WTC11 (cell line): Measurements from ENCODE around the gene PLLP.

ENCODE experiments used
- CBFB ChIP-seq: sonication (generic); formaldehyde crosslinking; IDR thresholded peaks from 2 replicates; pipeline ENCODE4 v1.8.1; 2022; ENCODE audit warnings: mild to moderate bottlenecking, low read depth, missing genetic modification reagents
- CTCF ChIP-seq: fragments of 200-600 bp; IDR thresholded peaks from 2 replicates; pipeline ENCODE4 v1.8.0; 2022; ENCODE audit warnings: antibody characterized with exemption
- FOXP1 ChIP-seq: sonication (generic); formaldehyde crosslinking; IDR thresholded peaks from 2 replicates; pipeline ENCODE4 v1.8.0; 2022; ENCODE audit warnings: missing genetic modification reagents, mild to moderate bottlenecking, moderate library complexity, borderline replicate concordance
- FOXP4 ChIP-seq: sonication (generic); formaldehyde crosslinking; IDR thresholded peaks from 2 replicates; pipeline ENCODE4 v1.8.0; 2022; ENCODE audit warnings: mild to moderate bottlenecking, missing genetic modification reagents
- GTF2I ChIP-seq: fragments of 250-450 bp; sonication (Bioruptor Pico); conservative IDR thresholded peaks from 2 replicates; pipeline ENCODE4 v1.4.0; 2021; ENCODE audit warnings: mild to moderate bottlenecking
- NFYB ChIP-seq: sonication (generic); formaldehyde crosslinking; conservative IDR thresholded peaks from 2 replicates; pipeline ENCODE4 v1.8.0; 2022; ENCODE audit warnings: low read depth, missing genetic modification reagents
- SP1 ChIP-seq: sonication (generic); formaldehyde crosslinking; conservative IDR thresholded peaks from 2 replicates; pipeline ENCODE4 v1.8.1; 2022; ENCODE audit warnings: missing genetic modification reagents
- TCF7 ChIP-seq: sonication (generic); formaldehyde crosslinking; IDR thresholded peaks from 2 replicates; pipeline ENCODE4 v1.8.0; 2022; ENCODE audit warnings: mild to moderate bottlenecking, low read depth, missing genetic modification reagents, moderate library complexity
- USF2 ChIP-seq: sonication (generic); formaldehyde crosslinking; IDR thresholded peaks from 2 replicates; pipeline ENCODE4 v1.8.1; 2023; ENCODE audit warnings: mild to moderate bottlenecking, missing genetic modification reagents, moderate library complexity
- ZBTB21 ChIP-seq: sonication (generic); formaldehyde crosslinking; IDR thresholded peaks from 2 replicates; pipeline ENCODE4 v1.8.1; 2023; ENCODE audit warnings: mild to moderate bottlenecking, missing genetic modification reagents, borderline replicate concordance
- TF ChIP-seq, protein P1 (sequence below): sonication (generic); formaldehyde crosslinking; IDR thresholded peaks from 2 replicates; pipeline ENCODE4 v1.8.0; 2022; ENCODE audit warnings: mild to moderate bottlenecking, missing genetic modification reagents

DNA sequence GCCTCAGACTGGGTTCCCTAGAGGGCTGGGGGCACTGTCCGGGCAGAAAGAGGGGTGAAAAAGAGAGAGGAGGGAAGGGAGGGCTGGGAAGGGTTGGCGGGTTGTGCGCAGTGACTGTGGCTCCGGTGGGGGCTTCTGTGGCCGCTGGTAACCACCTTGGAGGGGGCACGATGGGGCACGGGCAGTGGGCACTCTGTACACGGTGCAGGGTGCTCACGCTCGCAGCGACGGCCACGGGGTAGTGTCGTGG, 588 bp downstream of the PLLP start:
- TF ChIP-seq USF2 (CRISPR knock-in tag) (no peak), CTCF (no peak), TCF7 (CRISPR knock-in tag) (no peak), CBFB (CRISPR knock-in tag) (no peak), SP1 (CRISPR knock-in tag) (no peak), NFYB (CRISPR knock-in tag) (no peak), FOXP1 (CRISPR knock-in tag) (no peak), ZBTB21 (CRISPR knock-in tag) (no peak), GTF2I (CRISPR knock-in tag) (no peak), FOXP4 (CRISPR knock-in tag) (no peak)
- TF ChIP-seq, protein P1, sequence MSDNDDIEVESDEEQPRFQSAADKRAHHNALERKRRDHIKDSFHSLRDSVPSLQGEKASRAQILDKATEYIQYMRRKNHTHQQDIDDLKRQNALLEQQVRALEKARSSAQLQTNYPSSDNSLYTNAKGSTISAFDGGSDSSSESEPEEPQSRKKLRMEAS (CRISPR knock-in tag) = no peak
